Spleen (tissue), 11 donors: Measurements from ENCODE around the gene RAB8B. TPM values are rescaled to one million over a fixed set of nuclear protein-coding genes. Genes with fewer than 3 reads are reported as not detected.

Source experiments
- DNase-seq: peaks from one replicate; pipeline ENCODE4 v3.0.0-alpha.2; 2020
- H3K27ac ChIP-seq, 8 donors: fragments of 200-600 bp; sonication (generic) in 7 of 8; 1 replicate in 4 of 8; 2 replicates in 4 of 8; pipeline versions ENCODE4 v1.5.0 to v1.8.0; 2016 to 2021; ENCODE audit warnings: inconsistent platforms in 4 of 8, mild to moderate bottlenecking in 4 of 8, moderate library complexity in 1 of 8
- H3K27me3 ChIP-seq, 7 donors: fragments of 200-600 bp; sonication (generic) in 6 of 7; replicated peaks in 1 of 7; 1 replicate in 4 of 7; 2 replicates in 3 of 7; pipeline versions ENCODE4 v1.5.0 to v1.8.0; 2016 to 2021; ENCODE audit warnings: inconsistent platforms in 3 of 7, mild to moderate bottlenecking in 1 of 7
- H3K36me3 ChIP-seq, 6 donors: fragments of 200-600 bp; sonication (generic) in 5 of 6; 1 replicate in 4 of 6; 2 replicates in 2 of 6; pipeline versions ENCODE4 v1.5.0 to v1.8.0; 2016 to 2021; ENCODE audit warnings: inconsistent platforms in 2 of 6
- H3K4me1 ChIP-seq, 6 donors: fragments of 200-600 bp; sonication (generic) in 5 of 6; 1 replicate in 3 of 6; 2 replicates in 3 of 6; pipeline versions ENCODE4 v1.5.0 to v1.8.0; 2016 to 2021; ENCODE audit warnings: inconsistent platforms in 3 of 6
- H3K4me3 ChIP-seq, 8 donors: fragments of 200-600 bp; sonication (generic) in 7 of 8; 1 replicate in 4 of 8; 2 replicates in 4 of 8; pipeline versions ENCODE4 v1.5.0 to v1.8.0; 2016 to 2021; ENCODE audit warnings: inconsistent platforms in 4 of 8, mild to moderate bottlenecking in 4 of 8, moderate library complexity in 2 of 8
- H3K9me3 ChIP-seq, 8 donors: fragments of 200-600 bp; sonication (generic) in 7 of 8; 1 replicate in 4 of 8; 2 replicates in 4 of 8; pipeline versions ENCODE4 v1.5.0 to v1.8.0; 2016 to 2021; ENCODE audit warnings: inconsistent platforms in 4 of 8
- POLR2A ChIP-seq, 3 donors: fragments of 450-650 bp; IDR thresholded peaks; one replicate each; pipeline ENCODE4 v1.5.1; 2017; ENCODE audit warnings: antibody characterized with exemption in 3 of 3, mild to moderate bottlenecking in 1 of 3
- POLR2AphosphoS5 ChIP-seq, 3 donors: sonication (generic); formaldehyde crosslinking; IDR thresholded peaks; one replicate each; pipeline ENCODE4 v1.5.1; 2017; ENCODE audit warnings: antibody characterized with exemption in 3 of 3
- WGBS, 5 donors: extraction: QIAGEN DNeasy Blood & Tissue Kit in 3 of 5; methylation state at CpG; one replicate each; pipeline versions ENCODE4 v1.1.5 to v1.1.7; 2013 to 2018; 5-methylcytosine and 5-hydroxymethylcytosine counted together
- intact Hi-C: fragments of 100-400 bp; cut with DNase I; formaldehyde crosslinking; loops from one replicate; pipeline ENCODE4 v1.15.0; 2023; ENCODE audit warnings: low total_unique reads
- polyA plus RNA-seq, 3 donors: library from polyadenylated mRNA; stranded (reverse); fragments of 200-250 nt; gene quantifications; one replicate each; pipeline ENCODE4 v1.2.1, GENCODE V29; 2013
- total RNA-seq, 7 donors: library from RNA; depleted of rRNA in 3 of 7; stranded (reverse); fragments of >200 nt in 3 of 7; fragmentation: NEBNext Ultra II Directional in 4 of 7; extraction: Animal tissue kit (Norgen Biotek cat#: 25700) in 4 of 7; gene quantifications; one replicate each; pipeline versions ENCODE4 v1.1.0 to v1.2.1, GENCODE V29; 2016 to 2021
- TF ChIP-seq, protein P1 (sequence below), 11 experiments: fragments of 200-600 bp in 7 of 11; fragments of 450-650 bp in 4 of 11; sonication (generic) in 4 of 11; IDR thresholded peaks in 8 of 11; conservative IDR thresholded peaks in 3 of 11; 1 replicate in 7 of 11; 2 replicates in 4 of 11; pipeline versions ENCODE4 v1.4.0 to v1.8.0; 2016 to 2021; ENCODE audit warnings: antibody characterized with exemption in 11 of 11, inconsistent platforms in 4 of 11, mild to moderate bottlenecking in 1 of 11
- donor health status: healthy with polysubstance abuse.
- donor health status: DM: no; HTN: no; CAD: no; lungs with moderate emphysema.
- donor health status: DM: no; HTN: no; CAD: no.
- donor health status: Bipolar disorder and iron deficiency.
- donor health status: healthy.
- donor health status: DM: no; HTN: no; CAD: no.
- donor health status: DM: yes; HTN: yes; CAD: no.

The RAB8B gene
- total and polyA plus RNA-seq, 10 donors: 18.9 to 96.4 (median 64.2) TPM

DNA sequence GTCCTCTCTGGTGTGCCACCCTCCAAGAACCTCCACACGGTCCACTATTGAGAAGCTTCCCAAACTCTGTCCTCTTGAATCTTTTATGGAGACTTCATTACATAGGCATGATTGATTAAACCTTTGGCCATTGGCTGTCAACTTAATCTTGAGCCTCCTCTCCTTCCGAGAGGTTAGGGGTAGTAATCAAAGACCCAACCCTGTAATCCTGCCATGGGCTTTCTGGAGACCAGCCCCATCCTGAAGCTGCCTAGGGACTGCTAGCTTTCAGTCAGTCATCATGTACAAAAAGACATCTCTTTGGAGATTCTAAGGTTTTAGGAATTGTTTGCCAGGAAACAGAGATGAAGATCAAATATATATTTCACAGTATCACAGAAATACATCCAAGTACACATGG, 125.0 kb downstream of the RAB8B start:
- Histone ChIP-seq H3K27ac (no peak overlapping the region), H3K9me3 (no peaks in the 10 kb centered on the region), H3K4me3 (no peak overlapping the region), H3K27me3 (no peaks in the 10 kb centered on the region), H3K4me1 (no peaks in the 10 kb centered on the region), H3K36me3 (no peaks in the 10 kb centered on the region)
- WGBS, 5 donors: 67 to 81% (median 73%) methylated on average over 2 of the region's 2 CpGs
- intact Hi-C loops: no loop called here
- no peak for DNase-seq
- TF ChIP-seq, protein P1, sequence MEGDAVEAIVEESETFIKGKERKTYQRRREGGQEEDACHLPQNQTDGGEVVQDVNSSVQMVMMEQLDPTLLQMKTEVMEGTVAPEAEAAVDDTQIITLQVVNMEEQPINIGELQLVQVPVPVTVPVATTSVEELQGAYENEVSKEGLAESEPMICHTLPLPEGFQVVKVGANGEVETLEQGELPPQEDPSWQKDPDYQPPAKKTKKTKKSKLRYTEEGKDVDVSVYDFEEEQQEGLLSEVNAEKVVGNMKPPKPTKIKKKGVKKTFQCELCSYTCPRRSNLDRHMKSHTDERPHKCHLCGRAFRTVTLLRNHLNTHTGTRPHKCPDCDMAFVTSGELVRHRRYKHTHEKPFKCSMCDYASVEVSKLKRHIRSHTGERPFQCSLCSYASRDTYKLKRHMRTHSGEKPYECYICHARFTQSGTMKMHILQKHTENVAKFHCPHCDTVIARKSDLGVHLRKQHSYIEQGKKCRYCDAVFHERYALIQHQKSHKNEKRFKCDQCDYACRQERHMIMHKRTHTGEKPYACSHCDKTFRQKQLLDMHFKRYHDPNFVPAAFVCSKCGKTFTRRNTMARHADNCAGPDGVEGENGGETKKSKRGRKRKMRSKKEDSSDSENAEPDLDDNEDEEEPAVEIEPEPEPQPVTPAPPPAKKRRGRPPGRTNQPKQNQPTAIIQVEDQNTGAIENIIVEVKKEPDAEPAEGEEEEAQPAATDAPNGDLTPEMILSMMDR (IDR thresholded peaks at IDR 0.05 in 8 of 11, conservative IDR thresholded peaks at IDR 0.05 in 3 of 11): no peak
- TF ChIP-seq POLR2AphosphoS5 (IDR thresholded peaks at IDR 0.05) (no peak), POLR2A (IDR thresholded peaks at IDR 0.05) (no peak)

Other genes starting within 250 kb of the RAB8B start
- gene TPM1, start 146.9 kb upstream of the RAB8B start, total RNA-seq: 100 to 1,000 TPM in 5 of 7 donors, 10 to 100 TPM in 2; 86.5 to 317 (median 126) TPM
- gene TPM1, start 146.9 kb upstream of the RAB8B start, polyA plus RNA-seq: 100 to 1,000 TPM in 1 of 3 donors, 10 to 100 TPM in 2; 70.6 to 141 (median 91.0) TPM
- 10 to 100 TPM; 23.3 to 39.6 (median 28.5) TPM for gene LACTB, start 67.7 kb upstream of the RAB8B start, total RNA-seq
- gene LACTB, start 67.7 kb upstream of the RAB8B start, polyA plus RNA-seq: 10 to 100 TPM; 11.7 to 20.3 (median 14.0) TPM
- 10 to 100 TPM; 42.1 to 98.3 (median 64.2) TPM for gene RPS27L, start 32.1 kb upstream of the RAB8B start, total RNA-seq
- 100 to 1,000 TPM; 117 to 139 (median 125) TPM for gene RPS27L, start 32.1 kb upstream of the RAB8B start, polyA plus RNA-seq
- gene APH1B, start 88.0 kb downstream of the RAB8B start, total RNA-seq: 10 to 100 TPM; 27.2 to 51.5 (median 35.1) TPM
- 10 to 100 TPM in 1 of 3 donors, 1 to 10 TPM in 2; 8.7 to 10.0 (median 9.0) TPM for gene APH1B, start 88.0 kb downstream of the RAB8B start, polyA plus RNA-seq
- 1 to 10 TPM in 2 of 7 donors, under 1 TPM in 5; 0.25 to 3.3 (median 0.59) TPM for gene CA12, start 192.2 kb downstream of the RAB8B start, total RNA-seq
- under 1 TPM; 0.02 to 0.13 (median 0.08) TPM for gene CA12, start 192.2 kb downstream of the RAB8B start, polyA plus RNA-seq